Measurements from ENCODE around the gene SH2D3A. TPM values are rescaled to one million over a fixed set of nuclear protein-coding genes. Genes with fewer than 3 reads are reported as not detected.

Gene SH2D3A
- total and polyA plus RNA-seq, 2 of the 4 experiments (the other 2 are of a cell fraction) = under 0.01 to 0.09 TPM

DNA sequence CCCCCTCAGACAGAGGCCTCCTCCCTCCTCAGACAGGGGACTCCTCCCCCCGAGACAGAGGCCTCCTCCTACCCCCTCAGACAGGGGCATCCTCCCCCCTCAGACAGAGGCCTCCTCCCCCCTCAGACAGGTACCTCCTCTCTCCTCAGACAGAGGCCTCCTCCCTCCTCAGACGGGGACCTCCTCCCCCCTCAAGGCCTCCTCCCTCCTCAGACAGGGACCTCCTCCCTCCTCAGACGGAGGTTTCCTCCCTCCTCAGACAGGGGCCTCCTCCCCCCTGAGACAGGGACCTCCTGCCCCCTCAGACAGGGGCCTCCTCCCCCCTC, 60.6 kb downstream of the SH2D3A start:
- Histone ChIP-seq H2AFZ (replicated peaks; ENCODE audit: low read length, poor library complexity) (no peak overlapping the region), H2BK20ac (ENCODE audit: low read depth, low read length) (no peak overlapping the region), H3K9me1 (ENCODE audit: insufficient read depth, low read length) (no peaks in the 10 kb centered on the region), H2AK5ac (ENCODE audit: low read depth, low read length) (no peak overlapping the region), H3K9me3 (ENCODE audit: control insufficient read depth, insufficient read depth, low read length) (no peaks in the 10 kb centered on the region), H3K9ac (ENCODE audit: low read depth, low read length) (no peak overlapping the region), H4K91ac (ENCODE audit: insufficient read depth, low read depth, low read length) (no peak overlapping the region), H3K4me3 (ENCODE audit: insufficient read depth, low read depth, low read length) (no peak overlapping the region), H2AK9ac (replicated peaks; ENCODE audit: low read depth, low read length, poor library complexity) (no peak overlapping the region), H3K56ac (ENCODE audit: extremely low read depth, insufficient read depth, low read length) (no peak overlapping the region), H4K20me1 (ENCODE audit: insufficient read depth, low read length) (no peaks in the 10 kb centered on the region), H2BK120ac (ENCODE audit: low read depth, low read length) (no peak overlapping the region), H3K4ac (ENCODE audit: low read depth, low read length) (no peak overlapping the region), H2BK5ac (ENCODE audit: low read depth, low read length, poor library complexity, severe bottlenecking) (no peak overlapping the region), H4K5ac (ENCODE audit: low read depth, low read length) (no peak overlapping the region), H3K4me1 (ENCODE audit: control insufficient read depth, insufficient read depth, low read length) (no peaks in the 10 kb centered on the region), H3K4me2 (ENCODE audit: low read depth, low read length) (no peak overlapping the region), H3K36me3 (ENCODE audit: control insufficient read depth, insufficient read depth, low read length) (no peaks in the 10 kb centered on the region), H4K8ac (ENCODE audit: low read depth in 2 of 2, low read length in 2 of 2) (no peak overlapping the region), H3K27me3 (ENCODE audit: control insufficient read depth, insufficient read depth, low read length) (peaks cover 2% of the 10 kb centered on the region; the same call in 1 of the 2 replicates), H2BK15ac (ENCODE audit: low read depth, low read length) (no peak overlapping the region), H3K18ac (ENCODE audit: low read depth, low read length) (no peak overlapping the region), H3K14ac (replicated peaks; ENCODE audit: low read depth, low read length) (no peak overlapping the region), H3K23ac (ENCODE audit: low read depth, low read length) (no peak overlapping the region), H3K27ac (ENCODE audit: insufficient read depth, low read length) (no peak overlapping the region), H3K79me1 (ENCODE audit: low read depth in 1 of 2, low read length in 2 of 2) (no peaks in the 10 kb centered on the region)
- dilution Hi-C loops (cut with HindIII; ENCODE audit: low sequenced_read_pairs, unreplicated experiment) (no loop called here), intact Hi-C loops (cut with micrococcal nuclease) (no loop called here), in situ Hi-C loops (cut with MboI; ENCODE audit: low sequenced_read_pairs) (no loop called here)
- ChIA-PET CTCF (no interaction called here), POLR2A (ENCODE audit: unreplicated experiment) (no interaction called here)
- no peak for ATAC-seq (ENCODE audit: low read depth)
- no peak for TF ChIP-seq SMC3 (IDR thresholded peaks at IDR 0.05; ENCODE audit: low read depth, low read length)
- TF ChIP-seq RFX5 (IDR thresholded peaks at IDR 0.05; ENCODE audit: low read depth, low read length) = no peak
- TF ChIP-seq RAD21 (IDR thresholded peaks at IDR 0.05; ENCODE audit: low read length) = no peak
- TF ChIP-seq, protein P1, sequence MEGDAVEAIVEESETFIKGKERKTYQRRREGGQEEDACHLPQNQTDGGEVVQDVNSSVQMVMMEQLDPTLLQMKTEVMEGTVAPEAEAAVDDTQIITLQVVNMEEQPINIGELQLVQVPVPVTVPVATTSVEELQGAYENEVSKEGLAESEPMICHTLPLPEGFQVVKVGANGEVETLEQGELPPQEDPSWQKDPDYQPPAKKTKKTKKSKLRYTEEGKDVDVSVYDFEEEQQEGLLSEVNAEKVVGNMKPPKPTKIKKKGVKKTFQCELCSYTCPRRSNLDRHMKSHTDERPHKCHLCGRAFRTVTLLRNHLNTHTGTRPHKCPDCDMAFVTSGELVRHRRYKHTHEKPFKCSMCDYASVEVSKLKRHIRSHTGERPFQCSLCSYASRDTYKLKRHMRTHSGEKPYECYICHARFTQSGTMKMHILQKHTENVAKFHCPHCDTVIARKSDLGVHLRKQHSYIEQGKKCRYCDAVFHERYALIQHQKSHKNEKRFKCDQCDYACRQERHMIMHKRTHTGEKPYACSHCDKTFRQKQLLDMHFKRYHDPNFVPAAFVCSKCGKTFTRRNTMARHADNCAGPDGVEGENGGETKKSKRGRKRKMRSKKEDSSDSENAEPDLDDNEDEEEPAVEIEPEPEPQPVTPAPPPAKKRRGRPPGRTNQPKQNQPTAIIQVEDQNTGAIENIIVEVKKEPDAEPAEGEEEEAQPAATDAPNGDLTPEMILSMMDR (conservative IDR thresholded peaks at IDR 0.05; ENCODE audit: low read depth, low read length) = no peak
- TF ChIP-seq MAZ (IDR thresholded peaks at IDR 0.05; ENCODE audit: borderline replicate concordance, low read depth, low read length) = no peak
- no peak for TF ChIP-seq MAFK (IDR thresholded peaks at IDR 0.05; ENCODE audit: low read depth, low read length)
- TF ChIP-seq CEBPB (IDR thresholded peaks at IDR 0.05; ENCODE audit: low read depth, low read length) = no peak
- TF ChIP-seq RCOR1 (IDR thresholded peaks at IDR 0.05; ENCODE audit: insufficient replicate concordance, low read length) = no peak
- TF ChIP-seq FOS (IDR thresholded peaks at IDR 0.05; ENCODE audit: low read depth, low read length) = no peak
- TF ChIP-seq POLR2A (IDR thresholded peaks at IDR 0.05; ENCODE audit: low read depth, low read length) = no peak
- TF ChIP-seq ELK1 (IDR thresholded peaks at IDR 0.05; ENCODE audit: borderline replicate concordance, low read depth, low read length) = no peak
- no peak for TF ChIP-seq NFE2L2 (IDR thresholded peaks at IDR 0.05; ENCODE audit: low read depth, low read length)
- TF ChIP-seq, protein P2, sequence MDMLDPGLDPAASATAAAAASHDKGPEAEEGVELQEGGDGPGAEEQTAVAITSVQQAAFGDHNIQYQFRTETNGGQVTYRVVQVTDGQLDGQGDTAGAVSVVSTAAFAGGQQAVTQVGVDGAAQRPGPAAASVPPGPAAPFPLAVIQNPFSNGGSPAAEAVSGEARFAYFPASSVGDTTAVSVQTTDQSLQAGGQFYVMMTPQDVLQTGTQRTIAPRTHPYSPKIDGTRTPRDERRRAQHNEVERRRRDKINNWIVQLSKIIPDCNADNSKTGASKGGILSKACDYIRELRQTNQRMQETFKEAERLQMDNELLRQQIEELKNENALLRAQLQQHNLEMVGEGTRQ (IDR thresholded peaks at IDR 0.05; ENCODE audit: low read depth, low read length) = no peak
- TF ChIP-seq CHD1 (IDR thresholded peaks at IDR 0.05; ENCODE audit: low read depth, low read length) = no peak
- TF ChIP-seq BHLHE40 (IDR thresholded peaks at IDR 0.05; ENCODE audit: low read depth, low read length) = no peak
- no peak for TF ChIP-seq MXI1 (IDR thresholded peaks at IDR 0.05; ENCODE audit: borderline replicate concordance, low read depth, low read length)
- no peak for DNase-seq
- BruUV-seq (replicated peaks) = no TSS peak
- WGBS, 2 experiments (ENCODE audit: extremely low coverage in 2 of 2, insufficient read length in 1 of 2) = 40% methylated on average over 1 of the region's 3 CpGs; no CpG with 5 or more reads in 1 of the 2 experiments

Data from IMR-90 (cell line).